HG02763 (cell line): ENCODE results near the gene SLC5A10.

Source experiments
- ATAC-seq: cut with Tn5 transposase; IDR thresholded peaks from one replicate; pipeline ENCODE4 v1.9.1; 2021; ENCODE audit warnings: mild to moderate bottlenecking, moderate library complexity; ENCODE audit not compliant: unreplicated experiment

The SLC5A10 gene

DNA sequence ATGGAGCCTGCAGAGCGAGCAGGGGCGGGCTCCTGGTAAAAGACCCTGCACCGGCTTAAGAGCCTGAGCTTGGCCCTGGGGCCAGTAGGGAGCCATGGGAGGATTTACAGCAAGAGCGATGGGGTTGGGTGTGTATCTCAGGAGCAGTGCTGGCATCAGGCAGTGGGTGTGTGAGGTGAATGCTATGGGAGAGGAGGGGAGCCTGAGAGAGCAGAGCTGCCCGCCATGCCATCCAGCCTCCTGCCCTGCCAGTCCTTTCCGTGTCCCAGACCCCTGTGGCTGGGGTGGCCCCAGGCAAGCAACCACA is 29.3 kb downstream of the SLC5A10 start:
- no peak for ATAC-seq

DNA sequence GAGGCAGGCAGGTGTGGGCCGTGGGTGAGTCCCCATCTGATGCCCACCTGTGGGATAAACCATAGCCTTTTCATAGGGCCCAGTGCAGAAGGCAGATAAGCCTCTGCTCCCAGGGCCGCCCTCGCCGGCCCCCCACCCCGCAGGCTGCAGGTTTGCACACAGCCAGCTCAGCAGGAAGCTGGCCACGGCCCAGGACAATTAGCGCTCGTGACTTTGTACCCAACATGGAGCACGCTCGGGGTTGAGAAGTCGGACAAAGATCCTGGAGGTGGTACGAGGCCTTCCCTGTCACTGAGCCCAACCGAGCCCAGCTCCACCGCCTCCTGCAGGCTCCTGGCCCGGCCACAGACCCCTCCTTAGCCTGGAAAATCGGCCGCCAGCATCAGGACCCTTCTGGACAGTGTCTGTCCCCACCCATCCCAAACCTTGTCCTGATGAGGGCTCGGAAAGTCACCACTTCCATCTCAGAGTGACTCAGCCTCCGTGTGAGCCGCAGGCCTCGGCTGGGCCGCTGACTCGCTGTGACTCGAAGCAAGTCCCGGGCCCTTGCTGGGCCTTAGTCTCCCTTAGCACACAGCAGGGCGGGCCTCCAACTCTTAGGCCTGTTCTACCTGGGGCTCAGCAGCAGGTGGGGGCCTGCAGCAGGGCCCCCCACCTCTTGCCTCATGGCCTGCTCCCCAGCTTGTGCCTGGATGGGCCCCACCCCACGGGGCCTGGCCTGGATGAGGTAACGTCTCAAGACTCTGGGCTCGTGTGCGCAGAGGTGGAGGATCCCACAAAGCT is 29.9 kb downstream of the SLC5A10 start:
- no peak for ATAC-seq

DNA sequence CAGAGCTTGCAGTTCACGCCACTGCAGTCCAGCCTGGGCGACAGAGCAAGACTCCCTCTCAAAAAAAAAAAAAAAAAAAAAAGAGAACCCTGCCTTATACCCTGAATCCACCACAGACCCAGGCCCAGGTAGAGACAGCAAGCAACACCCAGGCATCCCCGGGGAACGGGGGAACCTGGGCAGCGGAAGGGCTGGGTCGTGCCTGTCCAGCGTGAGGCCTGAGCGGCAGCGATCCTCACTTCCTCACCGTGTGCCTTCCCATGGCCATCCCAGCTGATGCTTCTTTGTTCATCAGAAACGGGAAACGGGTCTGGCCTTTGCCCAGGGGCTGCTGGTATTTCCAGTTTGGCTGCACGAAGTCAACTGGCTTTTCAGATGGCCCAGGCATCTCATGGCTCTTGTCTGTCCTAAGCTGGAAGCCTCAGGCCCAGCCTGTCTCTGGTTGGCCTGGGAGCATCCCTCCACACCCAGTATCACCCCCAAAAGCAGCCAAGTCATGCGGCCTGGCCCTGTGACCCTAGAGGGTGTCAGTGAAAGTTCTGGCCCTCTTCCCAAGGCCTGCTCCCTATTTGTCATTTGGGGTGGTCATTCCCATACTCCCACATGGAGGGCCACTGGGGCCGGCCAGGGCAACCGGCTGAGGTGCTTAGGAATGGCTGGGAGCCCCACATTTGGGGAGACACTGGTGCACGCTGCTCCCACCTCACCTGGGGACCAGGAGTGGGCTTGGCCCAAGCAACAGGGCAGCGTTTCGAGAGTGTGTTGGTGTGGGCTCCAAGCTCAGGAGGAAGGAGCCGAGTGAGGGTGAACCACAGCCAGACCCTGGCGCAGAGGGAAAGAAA is 32.5 kb downstream of the SLC5A10 start:
- no peak for ATAC-seq

DNA sequence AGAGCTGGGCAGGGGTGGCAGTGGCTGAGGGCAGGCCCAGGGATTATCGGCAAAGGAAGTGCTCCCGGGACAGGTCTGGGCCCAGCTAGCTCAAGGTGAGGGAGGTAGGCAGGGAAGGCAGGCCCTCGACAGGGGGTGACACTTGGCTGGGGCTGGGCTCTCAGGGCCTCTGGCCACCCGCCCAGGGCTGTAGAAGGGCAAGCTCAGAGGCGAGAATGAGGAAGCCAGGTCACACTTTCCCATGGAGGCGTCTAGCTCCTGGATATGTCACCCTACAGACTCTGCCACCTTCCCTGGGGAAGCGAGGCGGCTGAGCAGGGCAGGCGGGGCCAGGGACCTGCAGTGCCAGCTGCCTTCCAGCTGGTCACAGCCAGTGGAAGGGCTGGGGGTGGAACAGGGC is 33.5 kb downstream of the SLC5A10 start:
- no peak for ATAC-seq

DNA sequence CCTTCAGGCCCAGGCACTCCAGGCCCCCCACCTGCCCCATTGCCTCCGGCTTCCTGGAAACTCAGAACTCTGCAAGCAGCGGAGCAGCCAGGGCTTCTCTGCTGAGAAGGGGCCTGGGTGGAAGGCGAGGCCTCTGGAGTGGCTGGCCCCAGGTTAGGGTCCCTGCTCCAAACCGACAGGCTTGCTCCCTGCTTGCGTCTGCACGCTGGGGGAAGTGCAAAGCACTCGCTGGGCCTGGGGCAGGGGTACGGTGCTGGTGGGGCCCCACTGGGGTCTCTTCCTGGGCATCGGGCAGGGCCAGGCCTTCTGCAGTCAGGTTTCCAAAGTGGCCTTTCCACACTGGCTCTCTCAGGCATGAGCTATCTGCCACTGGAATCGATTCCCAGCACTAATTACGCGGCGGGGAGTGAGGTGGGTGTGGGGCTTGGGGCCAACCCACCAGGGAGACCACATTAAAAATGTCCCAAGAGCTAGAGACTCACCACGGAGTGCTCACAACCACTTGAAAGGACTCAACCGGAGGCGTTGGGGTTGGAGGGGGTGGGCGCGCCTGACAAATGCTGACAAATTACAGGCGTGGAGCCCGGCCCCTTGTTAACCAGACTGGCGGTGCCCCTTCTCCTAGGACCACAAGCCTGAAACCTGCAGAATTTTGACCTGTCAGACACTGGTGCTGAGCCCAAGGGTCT is 34.7 kb downstream of the SLC5A10 start:
- no peak for ATAC-seq

DNA sequence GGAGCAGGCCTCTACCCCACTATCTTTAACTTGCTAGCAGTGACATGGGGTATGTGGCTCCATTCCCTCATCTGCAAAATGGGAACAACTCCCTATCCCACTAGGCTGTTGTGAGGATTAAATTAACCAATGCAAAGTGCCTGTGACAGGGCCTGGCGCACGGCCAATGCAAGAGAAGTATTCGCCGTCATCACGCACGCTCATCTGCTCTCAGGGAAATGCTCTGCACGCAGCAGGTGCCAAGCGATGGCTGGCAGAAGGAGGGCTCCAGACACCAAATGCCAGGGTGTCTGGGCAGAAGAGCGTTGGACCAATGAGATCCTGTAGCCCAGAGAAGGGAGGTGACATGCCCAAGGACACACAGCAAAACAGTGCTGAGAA is 35.3 kb downstream of the SLC5A10 start:
- no peak for ATAC-seq

DNA sequence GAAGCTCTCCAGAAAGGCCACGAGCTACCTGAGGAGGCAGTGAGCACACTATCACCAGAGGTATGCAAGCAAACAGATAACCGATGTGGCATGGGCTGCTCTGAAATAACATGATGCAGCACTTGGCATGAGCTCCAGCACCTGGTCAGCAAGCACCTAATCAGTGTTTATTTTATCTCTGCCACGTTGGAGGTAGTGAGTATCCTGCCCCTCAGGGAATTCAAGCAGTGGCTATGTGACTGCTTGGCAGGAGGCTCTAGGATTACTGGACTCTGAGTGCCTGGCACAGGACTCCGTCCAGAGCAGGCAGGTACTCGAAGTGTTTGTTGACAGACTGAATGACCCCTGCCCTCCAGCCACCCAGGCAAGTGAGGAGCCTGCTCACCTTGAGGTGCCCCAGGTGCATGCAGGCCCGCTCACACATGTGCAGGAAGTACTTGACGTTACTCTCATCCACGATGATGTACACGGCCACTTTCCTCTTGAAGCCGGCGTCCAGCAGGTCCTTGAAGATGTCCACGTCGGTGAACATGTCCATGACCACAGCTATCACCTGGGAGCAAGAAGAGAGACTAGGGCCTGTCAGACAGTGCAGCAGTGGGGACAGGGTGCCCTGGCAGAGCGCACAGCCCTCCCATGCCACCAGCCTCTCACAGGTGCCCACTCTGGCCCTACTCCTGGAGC is 36.0 kb downstream of the SLC5A10 start:
- no peak for ATAC-seq

DNA sequence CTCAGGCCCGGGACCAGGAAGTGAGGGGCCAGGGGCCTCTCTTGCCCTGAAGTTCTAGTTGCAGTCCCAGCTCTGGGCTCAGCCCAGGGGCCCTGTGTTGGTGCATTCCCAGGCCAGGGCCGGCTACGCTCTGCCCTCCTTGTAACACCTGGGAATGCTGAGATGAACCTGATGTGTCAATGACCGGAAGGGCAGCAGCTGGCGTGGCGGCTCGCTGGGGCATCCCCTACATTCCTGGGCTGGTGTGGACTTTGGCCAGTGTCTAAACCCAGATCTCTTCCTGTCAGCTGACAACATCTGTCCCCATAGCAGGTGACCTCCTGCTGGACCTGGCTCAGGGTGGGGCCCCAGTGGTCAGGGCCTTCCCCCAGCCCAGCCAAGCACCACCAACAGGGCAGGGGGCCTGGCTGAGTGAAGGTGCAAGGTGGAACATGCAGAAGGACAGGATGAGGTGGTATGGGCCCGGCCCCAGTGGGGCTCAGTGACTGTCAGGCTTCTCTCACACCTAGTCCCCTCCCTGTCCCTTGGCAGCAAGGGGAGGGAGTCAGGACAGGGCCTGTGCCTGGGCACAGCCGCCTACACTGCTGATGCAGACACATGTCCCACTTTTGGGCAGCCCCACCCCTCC is 36.7 kb downstream of the SLC5A10 start:
- ATAC-seq, result no peak

DNA sequence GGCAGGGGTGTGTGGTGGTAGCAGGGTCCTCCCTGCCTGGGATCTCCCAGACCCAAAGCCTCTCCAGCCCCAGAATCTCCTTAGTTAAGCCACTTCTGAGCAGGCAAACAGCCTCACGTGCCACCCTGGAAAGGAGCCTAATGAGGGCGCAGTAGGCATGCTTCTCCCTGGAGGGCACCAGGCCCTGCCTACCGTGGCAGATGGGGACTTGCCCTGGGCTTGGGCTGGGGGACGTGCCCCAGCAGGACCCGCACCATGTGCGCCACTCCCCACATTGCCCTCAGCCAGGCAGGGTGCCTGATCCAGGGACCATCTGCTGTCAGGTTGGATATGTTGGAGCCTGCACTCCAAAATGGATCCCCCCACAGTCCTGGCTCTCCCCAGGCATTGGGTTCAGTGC is 38.4 kb downstream of the SLC5A10 start:
- no peak for ATAC-seq

DNA sequence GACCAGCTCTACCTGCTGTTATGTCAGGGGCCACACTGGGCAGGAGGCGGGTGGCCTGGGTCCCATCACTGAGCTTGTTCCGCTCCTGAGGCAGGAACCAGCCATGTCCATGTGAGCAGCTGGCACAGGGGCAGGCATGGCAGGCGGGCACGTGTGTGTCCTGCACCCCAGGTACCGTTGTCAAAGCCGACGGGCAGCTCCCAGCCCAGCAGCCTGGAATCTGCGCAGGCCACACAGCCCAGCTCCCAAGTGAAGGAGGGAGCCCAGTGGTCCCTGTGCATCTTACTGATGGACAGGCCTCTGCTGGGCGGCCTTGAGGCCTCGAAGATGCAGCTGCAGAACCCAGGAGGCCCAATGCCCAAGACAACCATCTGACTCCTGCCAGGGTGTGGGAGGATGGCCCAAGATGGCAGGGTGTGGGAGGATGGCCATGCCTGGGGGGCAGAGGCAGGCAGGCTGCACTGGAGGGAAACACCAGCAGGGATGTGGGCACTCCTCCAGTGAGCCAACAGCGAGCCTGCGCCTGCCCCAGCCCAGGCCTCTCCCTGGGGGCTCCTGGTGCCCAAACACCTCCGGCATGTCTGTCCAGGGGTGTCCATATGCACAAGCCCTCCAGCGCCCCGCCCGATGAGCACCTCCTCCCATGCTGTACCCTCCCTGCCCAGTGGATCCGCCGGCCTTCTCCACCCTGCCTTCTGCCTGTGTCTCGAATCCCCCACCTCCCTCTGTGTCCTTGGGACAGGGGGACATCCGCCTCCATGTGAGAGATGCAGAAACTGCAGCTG is 39.8 kb downstream of the SLC5A10 start:
- ATAC-seq, result no peak

DNA sequence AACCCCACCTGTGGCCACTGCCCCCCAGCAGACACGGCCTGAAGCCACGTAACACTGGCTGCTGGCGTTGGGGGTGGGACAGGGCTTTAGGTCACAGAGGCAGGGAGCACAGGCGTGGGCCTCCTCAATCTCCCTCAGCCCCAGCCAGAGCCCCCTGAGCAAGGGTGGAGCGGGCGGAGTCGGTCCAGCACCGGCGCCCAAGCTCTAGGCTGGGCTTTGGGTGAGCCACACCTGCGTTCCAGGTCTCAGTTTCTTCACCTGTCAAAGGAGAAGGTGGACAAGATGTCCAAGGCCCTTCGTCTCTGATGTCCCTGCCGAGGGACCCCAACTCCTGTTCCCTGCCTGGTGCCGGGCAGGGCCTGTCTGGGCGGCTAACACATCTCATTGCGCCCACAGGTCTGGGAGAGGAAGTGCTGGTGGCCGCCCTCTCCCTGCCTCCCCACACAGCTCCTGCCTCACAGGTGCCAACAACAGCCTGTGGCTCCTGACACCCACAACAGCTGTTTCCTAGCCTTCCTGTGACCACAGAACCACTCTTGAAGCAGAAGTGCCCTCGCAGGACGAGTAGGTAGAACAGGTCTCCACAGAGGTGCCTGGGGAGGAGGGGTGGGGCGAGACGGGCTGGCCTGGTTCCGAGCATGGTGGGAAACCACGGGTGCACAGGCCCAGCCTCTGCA is 40.6 kb downstream of the SLC5A10 start:
- no peak for ATAC-seq

DNA sequence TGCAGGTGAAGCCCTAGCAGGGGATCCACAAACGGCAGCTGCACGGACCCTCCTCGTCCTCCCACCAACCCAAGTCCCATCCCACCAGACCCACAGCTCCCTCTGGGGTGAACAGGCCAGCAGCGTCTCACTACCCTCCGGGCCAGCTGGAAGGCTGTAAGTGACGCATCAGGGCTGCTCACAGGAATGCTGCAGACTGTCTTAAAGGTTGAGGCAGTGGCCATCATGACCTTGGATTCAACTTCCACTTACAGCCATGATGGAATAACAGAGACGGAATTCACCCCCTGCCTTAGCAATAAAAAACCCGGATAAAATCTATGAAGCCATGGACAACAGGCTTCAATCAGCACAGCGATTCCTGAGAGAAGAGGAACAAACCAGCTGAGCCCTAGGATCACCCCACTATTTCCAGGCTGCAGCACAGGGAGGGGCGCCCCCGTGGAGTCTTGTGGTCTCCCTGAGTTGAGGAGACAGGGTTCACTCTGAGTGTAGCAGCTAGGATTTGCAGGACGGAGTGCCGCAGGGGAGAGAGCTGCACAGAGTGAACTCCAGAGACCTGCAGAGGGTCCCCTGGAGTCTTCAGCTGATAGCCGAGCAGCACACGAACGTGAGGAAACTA is 42.1 kb downstream of the SLC5A10 start:
- ATAC-seq, result no peak

DNA sequence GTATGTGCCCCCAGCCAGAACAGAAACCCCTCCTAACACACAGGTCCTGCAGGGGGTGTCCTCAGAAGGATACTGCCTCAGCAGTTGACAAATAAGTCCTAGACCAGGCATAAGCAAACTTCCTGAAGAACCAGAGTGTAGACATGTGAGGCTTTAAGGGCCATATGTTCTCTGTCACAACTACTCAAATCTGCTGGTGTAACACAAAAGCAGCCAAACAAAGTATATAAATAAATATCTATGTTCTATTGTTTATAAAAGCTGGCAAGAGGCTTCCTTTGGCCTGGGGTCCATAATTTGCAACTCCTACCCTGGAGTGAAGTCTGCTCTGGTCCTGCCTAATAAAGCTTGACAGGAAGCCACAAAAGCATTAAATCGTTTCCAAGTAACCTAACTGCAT is 42.7 kb downstream of the SLC5A10 start:
- ATAC-seq, result no peak

DNA sequence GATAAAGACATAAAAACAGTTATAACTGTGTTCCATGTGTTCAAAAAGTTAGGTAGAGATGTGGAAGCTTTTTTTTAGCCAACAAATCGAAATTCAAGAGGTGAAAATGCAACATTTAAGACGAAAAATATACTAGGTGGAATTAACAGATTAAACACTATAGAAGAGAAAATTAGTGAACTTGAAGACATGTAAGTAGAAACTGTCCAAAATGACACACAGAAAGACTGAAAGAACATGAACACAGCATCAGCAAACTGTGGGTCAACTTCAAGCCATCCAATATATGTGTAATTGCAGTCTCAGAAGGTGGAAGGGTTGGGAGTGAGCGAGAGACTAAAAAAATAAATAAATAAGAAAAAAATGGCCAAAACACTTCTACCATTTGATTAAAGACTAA is 43.3 kb downstream of the SLC5A10 start:
- no peak for ATAC-seq

DNA sequence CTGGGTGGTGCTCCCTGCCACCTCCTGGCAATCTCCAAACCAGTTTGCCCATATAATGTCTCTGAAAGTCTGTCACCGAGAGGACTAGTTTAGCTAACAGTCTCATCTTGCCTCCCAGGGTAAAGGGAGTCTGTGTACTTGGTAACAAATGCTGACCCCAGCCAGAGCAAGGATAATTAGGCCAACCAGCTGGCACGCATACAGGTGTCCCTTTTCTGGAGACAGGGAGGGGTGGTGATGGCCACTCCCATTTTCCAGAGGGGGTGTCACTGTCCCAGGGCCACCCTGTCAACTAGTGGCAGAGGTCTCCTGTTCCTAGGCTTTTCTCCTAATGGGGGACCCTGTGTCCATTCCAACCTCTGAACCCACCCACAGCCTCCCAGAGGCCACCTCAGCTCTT is 44.5 kb downstream of the SLC5A10 start:
- no peak for ATAC-seq

DNA sequence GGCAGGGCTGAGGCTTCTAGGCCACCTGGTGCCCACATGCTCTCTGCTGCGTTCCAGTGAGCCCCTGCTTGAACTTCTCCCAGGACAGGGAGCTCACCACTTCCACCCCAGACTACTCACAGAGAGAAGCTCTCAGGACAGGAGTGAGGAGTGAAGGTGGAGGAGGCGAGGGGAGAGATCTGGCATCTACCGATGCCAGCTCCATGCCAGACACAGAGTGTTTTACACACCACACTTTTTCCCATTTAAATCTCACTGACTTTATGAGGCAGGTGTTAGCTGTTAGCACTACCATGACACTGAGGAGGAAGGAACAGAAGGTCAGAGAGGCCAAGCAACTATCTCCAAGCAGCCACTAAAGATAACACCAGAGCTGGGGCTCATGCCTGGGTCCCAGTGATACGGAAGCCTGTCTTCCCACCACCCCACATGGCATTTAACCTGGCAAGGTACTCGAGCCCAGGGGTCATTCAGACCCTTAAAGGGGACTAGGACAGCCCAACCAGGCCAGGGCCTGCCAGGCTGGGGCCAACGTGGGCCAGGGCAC is 45.8 kb downstream of the SLC5A10 start:
- no peak for ATAC-seq

DNA sequence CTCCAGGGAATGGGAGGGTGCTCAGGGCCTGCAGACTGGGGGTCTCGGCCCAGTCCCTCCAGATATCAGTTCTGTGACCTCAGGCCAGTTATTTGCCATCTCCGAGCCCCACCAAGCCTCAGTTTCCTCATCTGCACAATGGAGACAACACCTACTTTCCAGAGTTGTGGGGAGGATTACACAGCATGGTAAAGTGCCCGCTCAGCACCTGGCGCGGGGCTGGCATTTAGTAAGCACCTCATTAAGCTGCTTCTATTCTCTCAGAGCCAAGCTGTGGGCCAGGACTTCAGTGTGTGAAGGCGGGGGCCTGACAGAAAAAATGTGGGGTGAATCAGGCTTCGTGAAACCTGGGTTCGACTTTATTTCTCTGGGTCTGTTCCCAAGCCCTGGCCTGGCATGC is 47.4 kb downstream of the SLC5A10 start:
- no peak for ATAC-seq

DNA sequence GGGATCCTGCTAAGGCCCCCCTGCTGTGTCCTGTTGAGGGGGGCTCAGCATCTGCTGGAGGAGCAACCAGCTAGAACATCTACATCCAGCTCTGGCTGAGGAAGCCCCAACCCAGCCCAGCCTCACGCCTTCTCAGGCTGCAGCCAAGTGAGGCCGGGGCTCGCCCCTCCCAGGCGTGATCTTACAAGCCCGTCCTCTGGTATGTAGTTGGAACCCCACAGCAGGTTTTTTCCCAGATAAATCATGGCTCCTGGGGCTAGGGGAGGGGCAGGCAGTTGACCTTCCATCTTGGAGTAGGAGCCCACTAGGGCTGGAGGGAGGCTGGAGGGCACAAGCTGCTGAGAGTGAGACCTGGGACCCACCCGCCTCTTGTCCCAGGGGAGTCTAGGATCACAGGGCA is 47.9 kb downstream of the SLC5A10 start:
- ATAC-seq, result no peak
